ENCODE results near the gene C17orf58. TPM values are rescaled to one million over a fixed set of nuclear protein-coding genes. Genes with fewer than 3 reads are reported as not detected.
A peak's percentile ranks its signal among the peaks of the same experiment; 100 is the strongest.

Gene C17orf58
- total RNA-seq, 2 donors from 2014 or later: 22.0 to 22.7 TPM

- no peak for DNase-seq (ENCODE audit: low spot score)
- 79% methylated on average over 2 of the region's 2 CpGs for WGBS
- TF ChIP-seq, protein P1, sequence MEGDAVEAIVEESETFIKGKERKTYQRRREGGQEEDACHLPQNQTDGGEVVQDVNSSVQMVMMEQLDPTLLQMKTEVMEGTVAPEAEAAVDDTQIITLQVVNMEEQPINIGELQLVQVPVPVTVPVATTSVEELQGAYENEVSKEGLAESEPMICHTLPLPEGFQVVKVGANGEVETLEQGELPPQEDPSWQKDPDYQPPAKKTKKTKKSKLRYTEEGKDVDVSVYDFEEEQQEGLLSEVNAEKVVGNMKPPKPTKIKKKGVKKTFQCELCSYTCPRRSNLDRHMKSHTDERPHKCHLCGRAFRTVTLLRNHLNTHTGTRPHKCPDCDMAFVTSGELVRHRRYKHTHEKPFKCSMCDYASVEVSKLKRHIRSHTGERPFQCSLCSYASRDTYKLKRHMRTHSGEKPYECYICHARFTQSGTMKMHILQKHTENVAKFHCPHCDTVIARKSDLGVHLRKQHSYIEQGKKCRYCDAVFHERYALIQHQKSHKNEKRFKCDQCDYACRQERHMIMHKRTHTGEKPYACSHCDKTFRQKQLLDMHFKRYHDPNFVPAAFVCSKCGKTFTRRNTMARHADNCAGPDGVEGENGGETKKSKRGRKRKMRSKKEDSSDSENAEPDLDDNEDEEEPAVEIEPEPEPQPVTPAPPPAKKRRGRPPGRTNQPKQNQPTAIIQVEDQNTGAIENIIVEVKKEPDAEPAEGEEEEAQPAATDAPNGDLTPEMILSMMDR (IDR thresholded peaks at IDR 0.05): no peak
- TF ChIP-seq POLR2A (IDR thresholded peaks at IDR 0.05): no peak
- no peak for TF ChIP-seq POLR2AphosphoS5 (IDR thresholded peaks at IDR 0.05)
- Histone ChIP-seq H3K4me3 (no peak overlapping the region), H3K36me3 (no peaks in the 10 kb centered on the region), H3K27me3 (replicated peaks; ENCODE audit: insufficient read depth) (no peaks in the 10 kb centered on the region), H3K4me1 (replicated peaks) (no peaks in the 10 kb centered on the region), H3K27ac (no peak overlapping the region), H3K9me3 (no peaks in the 10 kb centered on the region)
- intact Hi-C loops (cut with DNase I): no loop called here
These were observed 2.2 kb upstream of the C17orf58 start for GRCh38 chr17:67998466-67998865.

DNA sequence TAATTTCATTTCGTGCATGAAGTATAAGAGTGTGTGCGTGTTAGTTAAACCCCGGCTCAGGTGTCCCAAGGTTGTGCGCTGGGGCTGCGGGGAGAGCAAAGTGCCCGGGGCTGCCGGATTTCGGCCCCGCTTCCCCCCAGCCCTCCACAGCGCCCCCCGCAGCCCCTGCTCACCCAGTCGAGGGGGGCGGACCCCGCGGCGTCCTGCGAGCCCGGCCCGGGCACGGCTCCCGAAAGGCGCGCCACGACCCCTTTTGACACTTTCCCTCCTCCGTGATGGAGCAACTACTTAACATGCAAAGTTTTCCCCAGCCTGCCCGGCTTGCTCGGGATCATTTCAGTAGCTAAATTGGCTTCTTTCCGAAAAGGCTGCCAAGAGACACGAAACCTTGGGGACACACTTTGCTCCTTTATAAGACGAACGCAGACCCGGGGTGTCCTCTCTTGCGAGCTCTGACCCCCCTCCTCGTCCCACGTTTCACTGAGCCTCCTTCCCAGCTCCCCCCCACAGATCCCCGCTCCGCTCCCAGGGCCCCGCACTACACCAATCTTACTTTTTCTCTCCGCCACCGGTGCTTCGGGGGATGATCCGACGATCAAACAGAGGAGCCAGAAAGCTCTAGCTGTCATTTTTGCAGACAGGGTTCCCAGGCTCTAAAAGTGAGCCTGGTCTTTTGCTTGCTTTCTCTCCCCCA is 552 bp downstream of the C17orf58 start:
- WGBS: under 1% methylated on average over 43 of the region's 43 CpGs
- TF ChIP-seq POLR2A (IDR thresholded peaks at IDR 0.05): no peak
- no peak for TF ChIP-seq POLR2AphosphoS5 (IDR thresholded peaks at IDR 0.05)
- TF ChIP-seq, protein P1 (IDR thresholded peaks at IDR 0.05): no peak

GRCh38 chr17:67994817-67995569 is 1.3 kb downstream of the C17orf58 start:
- Histone ChIP-seq H3K4me3 (peak overlapping the region; percentile 38 to 39), H3K27ac (peak overlapping the region in 1 of 2 donors; percentile 19), H3K4me1 (replicated peaks) (no peaks in the 10 kb centered on the region), H3K36me3 (no peaks in the 10 kb centered on the region), H3K27me3 (replicated peaks; ENCODE audit: insufficient read depth) (no peaks in the 10 kb centered on the region), H3K9me3 (no peaks in the 10 kb centered on the region)
- 6% methylated on average over 9 of the region's 9 CpGs for WGBS
- TF ChIP-seq POLR2AphosphoS5 (IDR thresholded peaks at IDR 0.05) (peak; percentile 18), POLR2A (IDR thresholded peaks at IDR 0.05) (no peak)
- TF ChIP-seq, protein P1 (IDR thresholded peaks at IDR 0.05): no peak
- intact Hi-C loops (cut with DNase I): no loop called here
- DNase-seq (ENCODE audit: low spot score): peak; percentile 33

More for the DNA sequence above, 552 bp downstream of the C17orf58 start:
- Histone ChIP-seq H3K27ac (peak overlapping the region in 1 of 2 donors; percentile 19), H3K27me3 (replicated peaks; ENCODE audit: insufficient read depth) (no peaks in the 10 kb centered on the region), H3K4me1 (replicated peaks) (no peaks in the 10 kb centered on the region), H3K36me3 (no peaks in the 10 kb centered on the region), H3K4me3 (peak overlapping the region; percentile 38 to 39), H3K9me3 (no peaks in the 10 kb centered on the region)
- intact Hi-C loops (cut with DNase I): no loop called here
- DNase-seq (ENCODE audit: low spot score): peak; percentile 10

- H3K9me3 ChIP-seq: no peaks in the 10 kb centered on the region
- no peak for DNase-seq (ENCODE audit: low spot score)
- TF ChIP-seq POLR2A (IDR thresholded peaks at IDR 0.05) (no peak), POLR2AphosphoS5 (IDR thresholded peaks at IDR 0.05) (no peak)
- TF ChIP-seq, protein P1 (IDR thresholded peaks at IDR 0.05): no peak
- WGBS: 2% methylated on average over 21 of the region's 21 CpGs
- no peaks in the 10 kb centered on the region for H3K36me3 ChIP-seq
- H3K4me3 ChIP-seq: peak overlapping the region; percentile 70 to 77
- intact Hi-C loops (cut with DNase I): no loop called here
- H3K27me3 ChIP-seq (replicated peaks; ENCODE audit: insufficient read depth): no peaks in the 10 kb centered on the region
- no peaks in the 10 kb centered on the region for H3K4me1 ChIP-seq (replicated peaks)
- peak overlapping the region; percentile 95 to 96 for H3K27ac ChIP-seq
These were observed 2.3 kb downstream of the C17orf58 start for GRCh38 chr17:67993998-67994361.
